ENCODE results near the gene SERPINB13.

SERPINB13 gene

GRCh38 chr18:63588909-63589308, 1.8 kb downstream of the SERPINB13 start:
- H3K4me3 ChIP-seq (ENCODE audit: low read depth, low read length) = no peak overlapping the region
- TF ChIP-seq CTCF (IDR thresholded peaks at IDR 0.05; ENCODE audit: borderline replicate concordance, insufficient read depth, low read depth, low read length) = no peak

GRCh38 chr18:63590373-63590772, 3.2 kb downstream of the SERPINB13 start:
- H3K4me3 ChIP-seq (ENCODE audit: low read depth, low read length) = no peak overlapping the region
- TF ChIP-seq CTCF (IDR thresholded peaks at IDR 0.05; ENCODE audit: borderline replicate concordance, insufficient read depth, low read depth, low read length) = no peak

- no peak overlapping the region for H3K4me3 ChIP-seq (ENCODE audit: low read depth, low read length)
- TF ChIP-seq CTCF (IDR thresholded peaks at IDR 0.05; ENCODE audit: borderline replicate concordance, insufficient read depth, low read depth, low read length) = no peak
Measured at GRCh38 chr18:63590966-63591695, 4.0 kb downstream of the SERPINB13 start.

GRCh38 chr18:63591725-63592124, 4.6 kb downstream of the SERPINB13 start:
- no peak for TF ChIP-seq CTCF (IDR thresholded peaks at IDR 0.05; ENCODE audit: borderline replicate concordance, insufficient read depth, low read depth, low read length)
- no peak overlapping the region for H3K4me3 ChIP-seq (ENCODE audit: low read depth, low read length)

- H3K4me3 ChIP-seq (ENCODE audit: low read depth, low read length) = no peak overlapping the region
- no peak for TF ChIP-seq CTCF (IDR thresholded peaks at IDR 0.05; ENCODE audit: borderline replicate concordance, insufficient read depth, low read depth, low read length)
Measured at GRCh38 chr18:63592471-63592870, 5.3 kb downstream of the SERPINB13 start.

GRCh38 chr18:63596964-63597363, 9.8 kb downstream of the SERPINB13 start:
- no peak for TF ChIP-seq CTCF (IDR thresholded peaks at IDR 0.05; ENCODE audit: borderline replicate concordance, insufficient read depth, low read depth, low read length)

GRCh38 chr18:63603355-63603754, 16.2 kb downstream of the SERPINB13 start:
- H3K4me3 ChIP-seq (ENCODE audit: low read depth, low read length) = no peak overlapping the region
- no peak for TF ChIP-seq CTCF (IDR thresholded peaks at IDR 0.05; ENCODE audit: borderline replicate concordance, insufficient read depth, low read depth, low read length)

More at GRCh38 chr18:63596964-63597363, 9.8 kb downstream of the SERPINB13 start:
- H3K4me3 ChIP-seq (ENCODE audit: low read depth, low read length) = no peak overlapping the region
